ENCODE results near the gene GJD3.

- no peak for TF ChIP-seq ZBED1 (IDR thresholded peaks at IDR 0.05)
- TF ChIP-seq MAZ (CRISPR knock-in tag; conservative IDR thresholded peaks at IDR 0.05 in 1 of 2, IDR thresholded peaks at IDR 0.05 in 1 of 2), result no peak
- TF ChIP-seq SP2 (IDR thresholded peaks at IDR 0.05; ENCODE audit: extremely low read depth, low read depth, low read length, poor library complexity, severe bottlenecking), result no peak
- no peak for TF ChIP-seq REST (IDR thresholded peaks at IDR 0.05; ENCODE audit: borderline replicate concordance)
- no peak for TF ChIP-seq REST (CRISPR knock-in tag; IDR thresholded peaks at IDR 0.05; ENCODE audit: low read depth)
- no peak for TF ChIP-seq CTCF (IDR thresholded peaks at IDR 0.05 in 2 of 3, conservative IDR thresholded peaks at IDR 0.05 in 1 of 3; ENCODE audit: insufficient read depth in 2 of 3, low read depth in 1 of 3, low read length in 3 of 3)
- TF ChIP-seq ZNF408 (CRISPR knock-in tag; IDR thresholded peaks at IDR 0.05; ENCODE audit: low read depth), result no peak
- TF ChIP-seq, protein P1, sequence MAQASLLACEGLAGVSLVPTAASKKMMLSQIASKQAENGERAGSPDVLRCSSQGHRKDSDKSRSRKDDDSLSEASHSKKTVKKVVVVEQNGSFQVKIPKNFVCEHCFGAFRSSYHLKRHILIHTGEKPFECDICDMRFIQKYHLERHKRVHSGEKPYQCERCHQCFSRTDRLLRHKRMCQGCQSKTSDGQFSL (CRISPR knock-in tag; IDR thresholded peaks at IDR 0.05), result no peak
- TF ChIP-seq, protein P1 (tag; IDR thresholded peaks at IDR 0.05), result no peak
These were observed 48.3 kb upstream of the GJD3 start for GRCh38 chr17:40412880-40413279.

All from K562 (cell line).